Measurements from ENCODE around the gene DPEP1.
"Not testable (repeated sequence)": the region's sequence is repeated elsewhere in the genome, so short reads cannot be mapped to it uniquely, and the experiment has no call there.

DNA sequence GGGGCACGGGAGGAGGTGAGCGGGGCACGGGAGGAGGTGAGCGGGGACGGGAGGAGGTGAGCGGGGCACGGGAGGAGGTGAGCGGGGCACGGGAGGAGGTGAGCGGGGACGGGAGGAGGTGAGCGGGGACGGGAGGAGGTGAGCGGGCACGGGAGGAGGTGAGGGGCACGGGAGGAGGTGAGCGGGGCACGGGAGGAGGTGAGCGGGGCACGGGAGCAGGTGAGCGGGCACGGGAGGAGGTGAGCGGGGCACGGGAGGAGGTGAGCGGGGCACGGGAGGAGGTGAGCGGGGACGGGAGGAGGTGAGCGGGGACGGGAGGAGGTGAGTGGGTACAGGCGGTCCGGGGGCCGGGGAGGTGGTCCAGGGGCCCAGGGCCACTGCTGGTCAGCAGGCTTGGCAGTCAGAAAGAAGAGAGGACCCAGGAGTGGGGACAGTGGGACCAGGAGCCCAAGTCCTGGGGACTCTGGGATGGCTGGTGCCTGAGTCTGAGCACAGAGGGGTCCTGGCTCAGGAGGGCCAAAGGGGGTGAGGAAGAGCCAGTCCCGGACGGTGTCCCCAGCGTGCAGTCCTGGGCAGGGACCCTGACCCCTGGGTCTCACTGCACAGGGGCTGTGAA lies 42.4 kb upstream of the DPEP1 start:
- not testable (repeated sequence) for TF ChIP-seq EZH2 (IDR thresholded peaks at IDR 0.05)
- TF ChIP-seq, protein P1, sequence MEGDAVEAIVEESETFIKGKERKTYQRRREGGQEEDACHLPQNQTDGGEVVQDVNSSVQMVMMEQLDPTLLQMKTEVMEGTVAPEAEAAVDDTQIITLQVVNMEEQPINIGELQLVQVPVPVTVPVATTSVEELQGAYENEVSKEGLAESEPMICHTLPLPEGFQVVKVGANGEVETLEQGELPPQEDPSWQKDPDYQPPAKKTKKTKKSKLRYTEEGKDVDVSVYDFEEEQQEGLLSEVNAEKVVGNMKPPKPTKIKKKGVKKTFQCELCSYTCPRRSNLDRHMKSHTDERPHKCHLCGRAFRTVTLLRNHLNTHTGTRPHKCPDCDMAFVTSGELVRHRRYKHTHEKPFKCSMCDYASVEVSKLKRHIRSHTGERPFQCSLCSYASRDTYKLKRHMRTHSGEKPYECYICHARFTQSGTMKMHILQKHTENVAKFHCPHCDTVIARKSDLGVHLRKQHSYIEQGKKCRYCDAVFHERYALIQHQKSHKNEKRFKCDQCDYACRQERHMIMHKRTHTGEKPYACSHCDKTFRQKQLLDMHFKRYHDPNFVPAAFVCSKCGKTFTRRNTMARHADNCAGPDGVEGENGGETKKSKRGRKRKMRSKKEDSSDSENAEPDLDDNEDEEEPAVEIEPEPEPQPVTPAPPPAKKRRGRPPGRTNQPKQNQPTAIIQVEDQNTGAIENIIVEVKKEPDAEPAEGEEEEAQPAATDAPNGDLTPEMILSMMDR (IDR thresholded peaks at IDR 0.05) = not testable (repeated sequence)
